ENCODE data around the gene GTF3C5. TPM values are rescaled to one million over a fixed set of nuclear protein-coding genes. Genes with fewer than 3 reads are reported as not detected.
"Not testable (repeated sequence)": the region's sequence is repeated elsewhere in the genome, so short reads cannot be mapped to it uniquely, and the experiment has no call there.

The GTF3C5 gene
- total RNA-seq, 1 donor from 2014 or later, result 27.6 TPM

GRCh38 chr9:133061764-133062145 lies 31.0 kb downstream of the GTF3C5 start, which contains the start of gene CEL:
CEL (plus strand) TSS chr9:133061981; CDS start chr9:133062003, 22 bp downstream.
- DNase-seq (ENCODE audit: low spot score); intact Hi-C loops (cut with DNase I): not testable (repeated sequence)

- DNase-seq (ENCODE audit: low spot score), result not testable (repeated sequence)
Observed at GRCh38 chr9:133062569-133062968, 31.8 kb downstream of the GTF3C5 start.

GRCh38 chr9:133063159-133063499 lies 32.3 kb downstream of the GTF3C5 start:
- intact Hi-C loops (cut with DNase I), result no loop called here
- no peak for DNase-seq (ENCODE audit: low spot score)

More at GRCh38 chr9:133062569-133062968, 31.8 kb downstream of the GTF3C5 start:
- intact Hi-C loops (cut with DNase I), result not testable (repeated sequence)

- intact Hi-C loops (cut with DNase I), result no loop called here
- no peak for DNase-seq (ENCODE audit: low spot score)
Observed at GRCh38 chr9:133063500-133064231, 32.9 kb downstream of the GTF3C5 start.

GRCh38 chr9:133064241-133065069 lies 33.7 kb downstream of the GTF3C5 start:
- DNase-seq (ENCODE audit: low spot score), result no peak
- intact Hi-C loops (cut with DNase I), result no loop called here

- intact Hi-C loops (cut with DNase I), result no loop called here
- no peak for DNase-seq (ENCODE audit: low spot score)
Observed at GRCh38 chr9:133065070-133065388, 34.2 kb downstream of the GTF3C5 start.

GRCh38 chr9:133066181-133066983 lies 35.6 kb downstream of the GTF3C5 start:
- DNase-seq (ENCODE audit: low spot score), result no peak
- intact Hi-C loops (cut with DNase I), result no loop called here

GRCh38 chr9:133067006-133067405 lies 36.2 kb downstream of the GTF3C5 start:
- intact Hi-C loops (cut with DNase I), result no loop called here
- no peak for DNase-seq (ENCODE audit: low spot score)

- intact Hi-C loops (cut with DNase I), result no loop called here
Observed at GRCh38 chr9:133067813-133068212, 37.0 kb downstream of the GTF3C5 start.

GRCh38 chr9:133068431-133068830 lies 37.6 kb downstream of the GTF3C5 start:
- intact Hi-C loops (cut with DNase I); DNase-seq (ENCODE audit: low spot score): not testable (repeated sequence)

More at GRCh38 chr9:133067813-133068212, 37.0 kb downstream of the GTF3C5 start:
- no peak for DNase-seq (ENCODE audit: low spot score)

- intact Hi-C loops (cut with DNase I); DNase-seq (ENCODE audit: low spot score): not testable (repeated sequence)
Observed at GRCh38 chr9:133070500-133070961, 39.7 kb downstream of the GTF3C5 start.

GRCh38 chr9:133070985-133071384 lies 40.2 kb downstream of the GTF3C5 start:
- not testable (repeated sequence) for DNase-seq (ENCODE audit: low spot score)

GRCh38 chr9:133071484-133072150 lies 40.8 kb downstream of the GTF3C5 start:
- intact Hi-C loops (cut with DNase I), result no loop called here
- DNase-seq (ENCODE audit: low spot score), result no peak

More at GRCh38 chr9:133070985-133071384, 40.2 kb downstream of the GTF3C5 start:
- intact Hi-C loops (cut with DNase I), result not testable (repeated sequence)

- DNase-seq (ENCODE audit: low spot score); intact Hi-C loops (cut with DNase I): not testable (repeated sequence)
Observed at GRCh38 chr9:133072210-133072609, 41.4 kb downstream of the GTF3C5 start.

GRCh38 chr9:133073086-133074014 lies 42.6 kb downstream of the GTF3C5 start:
- no peak for DNase-seq (ENCODE audit: low spot score)
- intact Hi-C loops (cut with DNase I), result no loop called here

- no peak for DNase-seq (ENCODE audit: low spot score)
- intact Hi-C loops (cut with DNase I), result no loop called here
Observed at GRCh38 chr9:133074111-133074651, 43.4 kb downstream of the GTF3C5 start.

GRCh38 chr9:133075925-133076630 lies 45.3 kb downstream of the GTF3C5 start:
- DNase-seq (ENCODE audit: low spot score), result no peak
- intact Hi-C loops (cut with DNase I), result no loop called here

All from cardiac septum (tissue), 1 donor.